GM19099 (cell line): ENCODE data around the gene NAE1.

Experiments used
- POLR2A ChIP-seq: IDR thresholded peaks from 3 replicates; pipeline ENCODE4 v1.6.1; 2011; ENCODE audit warnings: low read depth; ENCODE audit not compliant: insufficient read length; ENCODE audit errors: extremely low read depth

Gene NAE1

DNA sequence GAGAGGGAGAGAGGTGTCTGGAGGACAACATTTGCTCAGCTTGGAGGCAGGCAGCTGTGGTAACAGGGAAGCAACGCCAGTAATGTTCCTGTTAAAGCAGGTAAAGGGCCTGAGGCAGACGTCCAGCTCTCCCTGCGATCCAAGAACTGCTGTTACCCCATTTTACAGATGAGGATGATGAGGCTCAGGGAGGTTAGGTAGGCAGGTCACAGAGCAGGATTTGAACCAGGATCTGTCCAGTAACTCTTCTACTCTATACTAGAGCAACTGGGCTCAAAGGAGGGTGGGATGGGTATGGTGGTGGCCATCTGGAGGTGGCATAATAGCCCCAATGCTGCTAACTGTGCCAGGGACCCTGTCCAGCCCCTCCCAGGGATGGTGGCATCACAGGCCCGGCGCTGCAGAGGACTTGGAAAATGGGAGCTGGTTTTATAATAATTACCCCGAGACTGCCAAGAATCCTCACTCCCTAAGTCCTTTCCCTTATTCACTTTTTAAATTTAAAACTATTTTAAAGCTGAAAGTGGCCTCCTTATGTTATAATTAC, 25.5 kb upstream of the NAE1 start:
- no peak for TF ChIP-seq POLR2A

GRCh38 chr16:66853261-66854139, 22.7 kb upstream of the NAE1 start:
- no peak for TF ChIP-seq POLR2A

GRCh38 chr16:66851166-66851964, 20.6 kb upstream of the NAE1 start:
- TF ChIP-seq POLR2A = no peak

DNA sequence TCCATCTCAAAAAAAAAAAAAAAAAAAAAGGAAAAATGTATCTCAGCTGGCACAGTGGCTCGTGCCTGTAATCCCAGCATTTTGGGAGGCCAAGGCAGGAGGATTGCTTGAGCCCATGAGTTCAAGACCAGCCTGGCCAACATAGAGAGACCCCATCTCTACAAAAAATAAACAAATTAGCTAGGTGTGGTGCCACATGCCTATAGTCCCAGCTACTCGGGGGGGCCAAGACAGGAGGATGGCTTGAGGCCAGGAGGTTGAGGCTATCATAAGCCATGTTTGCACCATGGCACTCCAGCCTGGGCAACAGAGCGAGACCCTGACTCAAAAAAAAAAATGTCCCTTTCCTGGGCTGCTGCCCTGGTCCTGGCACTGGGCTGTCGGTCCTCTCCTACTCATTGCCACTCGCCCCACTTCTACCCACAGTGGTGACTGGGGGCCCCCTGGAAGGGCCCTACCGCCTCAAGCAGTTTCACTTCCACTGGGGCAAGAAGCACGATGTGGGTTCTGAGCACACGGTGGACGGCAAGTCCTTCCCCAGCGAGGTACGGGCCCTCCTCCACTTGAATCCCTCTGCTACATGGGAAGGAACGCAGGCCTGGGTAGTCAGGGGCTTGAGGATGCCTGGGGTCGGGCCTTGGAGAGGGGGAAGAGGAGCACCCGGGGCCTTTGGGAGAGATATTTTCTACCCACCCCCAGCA, 19.5 kb upstream of the NAE1 start:
- TF ChIP-seq POLR2A = no peak

DNA sequence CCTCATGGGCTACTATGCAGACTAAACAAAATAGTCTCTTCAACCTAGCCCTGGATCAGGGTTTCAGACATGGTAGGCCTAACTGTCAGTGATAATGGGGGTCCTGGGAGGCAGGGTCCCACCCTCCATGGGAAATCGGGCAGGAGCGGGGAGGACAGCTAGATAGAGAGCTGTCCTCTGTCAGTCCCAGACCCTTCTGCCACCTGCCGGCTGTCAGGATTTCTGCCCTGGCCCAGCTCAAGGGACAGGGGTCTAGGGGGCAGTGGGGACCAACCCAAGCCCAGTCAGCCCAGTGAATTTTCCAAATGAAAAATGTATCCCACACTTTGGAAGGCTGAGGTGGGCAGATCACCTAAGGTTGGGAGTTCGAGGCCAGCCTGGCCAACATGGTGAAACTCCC, 18.8 kb upstream of the NAE1 start:
- TF ChIP-seq POLR2A = no peak

- no peak for TF ChIP-seq POLR2A
Observed at GRCh38 chr16:66849021-66849420, 18.2 kb upstream of the NAE1 start.

DNA sequence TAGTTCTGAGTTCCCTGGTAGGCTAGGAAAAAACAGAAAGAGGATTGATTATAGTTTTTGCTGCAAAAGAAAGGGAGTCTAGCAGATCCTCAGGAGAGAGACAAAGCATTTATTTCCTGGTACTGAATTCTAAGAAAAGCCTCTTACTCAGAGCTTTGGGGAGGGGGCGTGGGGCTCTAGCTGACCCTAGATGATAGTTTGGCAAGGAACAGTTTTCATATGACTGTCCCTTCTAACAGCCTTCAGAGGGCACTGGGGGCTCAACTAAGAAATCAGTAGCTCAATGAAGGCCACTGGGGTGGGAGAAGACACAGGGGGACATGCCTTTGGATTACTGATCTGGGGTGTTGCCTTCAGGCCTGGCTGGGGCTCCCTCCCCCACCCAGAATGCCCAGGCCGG, 17.4 kb upstream of the NAE1 start:
- TF ChIP-seq POLR2A = no peak

GRCh38 chr16:66847533-66848067, 16.8 kb upstream of the NAE1 start:
- TF ChIP-seq POLR2A = no peak

- TF ChIP-seq POLR2A = no peak
Observed at GRCh38 chr16:66846831-66847230, 16.1 kb upstream of the NAE1 start.

GRCh38 chr16:66846266-66846665, 15.5 kb upstream of the NAE1 start:
- no peak for TF ChIP-seq POLR2A

DNA sequence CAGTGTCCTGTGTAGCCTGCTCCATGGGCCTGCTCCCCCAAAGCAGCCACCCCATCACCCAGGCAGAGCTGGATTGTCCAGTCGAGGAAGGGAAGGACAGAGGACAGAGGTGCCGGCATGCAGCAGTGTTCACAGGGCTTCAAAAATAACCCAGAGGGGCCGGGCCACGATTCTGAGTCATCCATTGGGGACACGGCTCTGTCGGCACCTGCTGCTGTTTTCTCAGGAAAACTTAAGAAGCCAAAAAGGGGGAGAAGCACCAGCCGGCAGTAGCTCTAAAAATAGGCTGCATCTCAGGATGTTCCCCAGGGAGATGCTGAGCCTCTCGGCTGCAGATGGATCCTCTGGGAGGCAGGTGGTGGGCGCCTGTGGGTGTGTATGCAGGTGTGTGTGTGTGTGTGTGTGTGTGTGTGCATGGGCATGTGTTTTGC, 15.0 kb upstream of the NAE1 start:
- no peak for TF ChIP-seq POLR2A

DNA sequence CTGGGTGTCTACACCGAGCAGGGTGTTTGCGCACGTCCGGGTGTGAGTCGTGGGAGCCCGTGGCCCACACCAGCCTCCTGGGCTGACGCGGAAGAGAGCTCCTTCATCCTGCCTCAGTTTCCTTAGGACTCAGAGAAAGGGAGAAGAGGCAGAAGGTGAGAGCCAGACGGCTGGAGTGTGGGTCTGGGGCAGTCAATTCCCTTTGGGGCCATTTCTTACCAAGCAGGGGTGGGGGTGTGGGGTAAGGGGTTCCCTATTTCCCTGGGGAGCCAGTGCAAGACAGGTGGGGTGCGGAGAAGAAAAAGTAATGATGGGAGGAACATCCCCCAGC, 14.3 kb upstream of the NAE1 start:
- no peak for TF ChIP-seq POLR2A

GRCh38 chr16:66844342-66845079, 13.7 kb upstream of the NAE1 start, which contains the start of gene CA7:
Gene CA7, plus strand, starts transcription at chr16:66844414. Its CDS starts 74 bp downstream, at chr16:66844488.
- TF ChIP-seq POLR2A = no peak

- TF ChIP-seq POLR2A = no peak
Observed at GRCh38 chr16:66844009-66844341, 13.2 kb upstream of the NAE1 start.

DNA sequence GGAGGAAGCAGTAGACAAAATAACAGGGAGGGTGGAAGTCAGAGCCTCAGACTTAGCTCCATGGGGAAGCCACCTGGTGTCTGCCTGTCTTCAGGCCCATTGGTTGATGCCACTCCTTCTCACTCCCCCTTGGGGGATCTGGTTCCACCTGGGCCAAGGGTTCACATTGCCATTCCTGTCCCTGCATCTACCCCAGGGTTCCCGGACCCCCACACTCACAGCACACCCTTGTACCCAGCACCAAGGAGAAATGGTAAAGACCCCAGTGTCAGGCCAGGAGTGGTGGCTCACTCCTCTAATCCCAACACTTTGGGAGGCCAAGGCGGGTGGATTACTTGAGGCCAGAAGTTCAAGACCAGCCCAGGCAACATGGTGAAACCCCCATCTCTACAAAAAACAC, 12.4 kb upstream of the NAE1 start:
- TF ChIP-seq POLR2A = no peak

- TF ChIP-seq POLR2A = no peak
Observed at GRCh38 chr16:66842765-66843164, 12.0 kb upstream of the NAE1 start.
